ENCODE data around the gene TNS3. TPM values are rescaled to one million over a fixed set of nuclear protein-coding genes. Genes with fewer than 3 reads are reported as not detected.

Gene TNS3
- total and polyA plus RNA-seq, 5 donors from 2014 or later = 1.4 TPM; not detected in 4

- ATAC-seq (ENCODE audit: low read depth in 2 of 2) (no peak), DNase-seq (no peak)
- no peaks in the 10 kb centered on the region for H3K27me3 ChIP-seq (ENCODE audit: control insufficient read depth, insufficient read depth, low read length)
- H3K9me3 ChIP-seq (ENCODE audit: control insufficient read depth in 2 of 2, low read length in 2 of 2) = no peaks in the 10 kb centered on the region
- Mint-ChIP-seq H3K36me3 (no peaks in the 10 kb centered on the region), H3K4me1 (no peaks in the 10 kb centered on the region), H3K27ac (no peak overlapping the region), H3K27me3 (no peaks in the 10 kb centered on the region), H3K9me3 (peaks cover 0 to 5% (median 0%) of the 10 kb centered on the region in 7 donors), H3K4me3 (peak overlapping the region in 1 of 4 donors; percentile 52)
- H3K36me3 ChIP-seq (ENCODE audit: control insufficient read depth, insufficient read depth, low read length) = no peaks in the 10 kb centered on the region
- no peaks in the 10 kb centered on the region for H3K4me1 ChIP-seq (ENCODE audit: control insufficient read depth, insufficient read depth, low read length, poor library complexity, severe bottlenecking)
- H3K4me3 ChIP-seq (ENCODE audit: low read depth, low read length) = no peak overlapping the region
- H3K27ac ChIP-seq (ENCODE audit: insufficient read depth, low read length, poor library complexity, severe bottlenecking) = no peak overlapping the region
Measured at GRCh38 chr7:47521011-47521795, 60.7 kb downstream of the TNS3 start.

DNA sequence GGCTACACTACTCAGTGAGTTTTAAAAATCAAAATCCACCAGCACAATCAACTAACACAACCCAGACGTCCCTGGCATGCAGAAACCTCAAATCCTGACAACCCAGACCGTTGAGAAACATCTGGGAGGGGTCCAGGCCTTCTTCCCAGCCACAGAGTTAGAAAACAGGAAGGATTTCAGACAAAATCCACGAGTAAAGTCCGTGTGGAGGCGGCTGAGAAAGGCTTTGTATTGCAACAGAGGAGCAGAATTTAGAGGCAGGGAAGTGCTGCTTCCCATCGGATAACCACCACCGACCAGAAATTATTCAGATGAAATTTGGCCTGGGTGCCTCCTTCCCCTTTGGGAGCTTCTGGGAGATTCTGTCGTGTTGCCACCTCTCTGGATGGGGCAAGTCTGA, 61.5 kb downstream of the TNS3 start:
- Histone ChIP-seq H3K9me3 (ENCODE audit: control insufficient read depth in 2 of 2, low read length in 2 of 2) (no peaks in the 10 kb centered on the region), H3K36me3 (ENCODE audit: control insufficient read depth, insufficient read depth, low read length) (no peaks in the 10 kb centered on the region), H3K27ac (ENCODE audit: insufficient read depth, low read length, poor library complexity, severe bottlenecking) (no peak overlapping the region), H3K27me3 (ENCODE audit: control insufficient read depth, insufficient read depth, low read length) (no peaks in the 10 kb centered on the region), H3K4me1 (ENCODE audit: control insufficient read depth, insufficient read depth, low read length, poor library complexity, severe bottlenecking) (no peaks in the 10 kb centered on the region), H3K4me3 (ENCODE audit: low read depth, low read length) (no peak overlapping the region)
- Mint-ChIP-seq H3K36me3 (no peaks in the 10 kb centered on the region), H3K27ac (no peak overlapping the region), H3K4me3 (no peak overlapping the region), H3K27me3 (no peaks in the 10 kb centered on the region), H3K9me3 (peaks cover 0 to 5% (median 0%) of the 10 kb centered on the region in 7 donors), H3K4me1 (no peaks in the 10 kb centered on the region)
- ATAC-seq (ENCODE audit: low read depth in 2 of 2) (no peak), DNase-seq (no peak)

- H3K27ac Mint-ChIP-seq = no peak overlapping the region
- Histone ChIP-seq H3K4me1 (ENCODE audit: control insufficient read depth, insufficient read depth, low read length, poor library complexity, severe bottlenecking) (no peaks in the 10 kb centered on the region), H3K27me3 (ENCODE audit: control insufficient read depth, insufficient read depth, low read length) (no peaks in the 10 kb centered on the region), H3K9me3 (ENCODE audit: control insufficient read depth in 2 of 2, low read length in 2 of 2) (no peaks in the 10 kb centered on the region), H3K4me3 (ENCODE audit: low read depth, low read length) (no peak overlapping the region), H3K27ac (ENCODE audit: insufficient read depth, low read length, poor library complexity, severe bottlenecking) (no peak overlapping the region), H3K36me3 (ENCODE audit: control insufficient read depth, insufficient read depth, low read length) (no peaks in the 10 kb centered on the region)
- no peak for DNase-seq
- H3K4me3 Mint-ChIP-seq = no peak overlapping the region
- ATAC-seq (ENCODE audit: low read depth in 2 of 2) = no peak
- H3K9me3 Mint-ChIP-seq = peaks cover 0 to 5% (median 0%) of the 10 kb centered on the region in 7 donors
- H3K36me3 Mint-ChIP-seq = no peaks in the 10 kb centered on the region
- H3K27me3 Mint-ChIP-seq = no peaks in the 10 kb centered on the region
- no peaks in the 10 kb centered on the region for H3K4me1 Mint-ChIP-seq
Measured at GRCh38 chr7:47518827-47519226, 63.1 kb downstream of the TNS3 start.

GRCh38 chr7:47517821-47518480, 64.0 kb downstream of the TNS3 start:
- ATAC-seq (ENCODE audit: low read depth in 2 of 2) = no peak
- Mint-ChIP-seq H3K4me1 (no peaks in the 10 kb centered on the region), H3K36me3 (no peaks in the 10 kb centered on the region), H3K4me3 (no peak overlapping the region), H3K27me3 (no peaks in the 10 kb centered on the region), H3K27ac (peak overlapping the region in 1 of 3 donors; percentile 87), H3K9me3 (peaks cover 0 to 5% (median 0%) of the 10 kb centered on the region in 7 donors)
- no peaks in the 10 kb centered on the region for H3K36me3 ChIP-seq (ENCODE audit: control insufficient read depth, insufficient read depth, low read length)
- no peaks in the 10 kb centered on the region for H3K4me1 ChIP-seq (ENCODE audit: control insufficient read depth, insufficient read depth, low read length, poor library complexity, severe bottlenecking)
- H3K27me3 ChIP-seq (ENCODE audit: control insufficient read depth, insufficient read depth, low read length) = no peaks in the 10 kb centered on the region
- H3K4me3 ChIP-seq (ENCODE audit: low read depth, low read length) = no peak overlapping the region
- H3K9me3 ChIP-seq (ENCODE audit: control insufficient read depth in 2 of 2, low read length in 2 of 2) = no peaks in the 10 kb centered on the region
- no peak for DNase-seq
- H3K27ac ChIP-seq (ENCODE audit: insufficient read depth, low read length, poor library complexity, severe bottlenecking) = no peak overlapping the region

DNA sequence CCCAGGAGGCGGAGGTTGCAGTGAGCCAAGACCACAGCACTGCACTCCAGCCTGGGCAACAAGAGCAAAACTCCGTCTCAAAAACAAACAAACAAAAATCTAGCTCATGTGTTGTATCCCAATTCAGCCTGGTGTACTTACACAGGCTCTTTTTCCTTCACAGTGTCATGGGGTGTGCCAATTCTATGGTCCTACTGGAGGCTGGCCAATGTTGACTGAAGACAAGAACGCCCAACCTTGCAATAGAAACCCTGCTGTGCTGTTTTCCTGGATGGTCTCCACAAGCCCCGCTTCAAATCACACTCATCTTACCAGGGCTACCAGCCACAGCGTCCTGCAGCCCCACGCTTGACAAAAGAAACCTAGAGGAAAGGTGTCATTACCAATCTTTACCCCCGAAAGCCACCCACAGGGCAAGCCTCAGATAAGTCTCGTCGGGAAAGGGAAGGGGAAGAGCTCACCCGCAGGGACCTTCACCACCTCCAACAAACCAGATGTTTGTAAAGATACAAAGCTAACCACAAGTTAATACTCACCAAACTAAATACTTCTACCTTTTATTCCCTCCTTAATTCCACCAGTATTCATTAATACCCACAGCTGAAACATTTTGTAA, 64.8 kb downstream of the TNS3 start:
- Mint-ChIP-seq H3K9me3 (peaks cover 0 to 3% (median 0%) of the 10 kb centered on the region in 7 donors), H3K27me3 (no peaks in the 10 kb centered on the region), H3K4me1 (no peaks in the 10 kb centered on the region), H3K36me3 (no peaks in the 10 kb centered on the region), H3K27ac (no peak overlapping the region), H3K4me3 (no peak overlapping the region)
- no peak for DNase-seq
- no peaks in the 10 kb centered on the region for H3K9me3 ChIP-seq (ENCODE audit: control insufficient read depth in 2 of 2, low read length in 2 of 2)
- H3K4me1 ChIP-seq (ENCODE audit: control insufficient read depth, insufficient read depth, low read length, poor library complexity, severe bottlenecking) = no peaks in the 10 kb centered on the region
- no peak for ATAC-seq (ENCODE audit: low read depth in 2 of 2)
- H3K4me3 ChIP-seq (ENCODE audit: low read depth, low read length) = no peak overlapping the region
- H3K27me3 ChIP-seq (ENCODE audit: control insufficient read depth, insufficient read depth, low read length) = no peaks in the 10 kb centered on the region
- H3K36me3 ChIP-seq (ENCODE audit: control insufficient read depth, insufficient read depth, low read length) = no peaks in the 10 kb centered on the region
- no peak overlapping the region for H3K27ac ChIP-seq (ENCODE audit: insufficient read depth, low read length, poor library complexity, severe bottlenecking)

DNA sequence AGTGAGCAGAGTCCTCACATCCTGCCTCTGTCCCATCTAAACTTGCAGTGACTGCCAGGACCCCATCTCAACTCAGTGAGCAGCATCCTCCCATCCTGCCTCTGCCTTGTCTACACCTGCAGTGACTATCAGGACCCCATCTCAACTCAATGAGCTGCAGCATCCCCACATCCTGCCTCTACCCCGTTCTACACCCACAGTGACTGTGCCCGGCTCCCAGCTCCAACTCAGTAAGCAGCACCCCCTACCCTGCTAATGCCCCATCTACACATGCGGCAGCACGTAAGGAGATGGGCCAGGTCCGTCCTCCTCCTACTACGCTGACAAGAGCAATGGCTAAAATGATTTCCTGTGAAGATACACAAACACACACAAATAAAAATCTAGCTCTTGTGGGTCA, 65.5 kb downstream of the TNS3 start:
- no peak for DNase-seq
- H3K9me3 ChIP-seq (ENCODE audit: control insufficient read depth in 2 of 2, low read length in 2 of 2) = no peaks in the 10 kb centered on the region
- Mint-ChIP-seq H3K27ac (no peak overlapping the region), H3K27me3 (no peaks in the 10 kb centered on the region), H3K36me3 (no peaks in the 10 kb centered on the region), H3K9me3 (peaks cover 0 to 3% (median 0%) of the 10 kb centered on the region in 7 donors), H3K4me3 (no peak overlapping the region), H3K4me1 (no peaks in the 10 kb centered on the region)
- H3K4me1 ChIP-seq (ENCODE audit: control insufficient read depth, insufficient read depth, low read length, poor library complexity, severe bottlenecking) = no peaks in the 10 kb centered on the region
- H3K36me3 ChIP-seq (ENCODE audit: control insufficient read depth, insufficient read depth, low read length) = no peaks in the 10 kb centered on the region
- no peak overlapping the region for H3K4me3 ChIP-seq (ENCODE audit: low read depth, low read length)
- no peak for ATAC-seq (ENCODE audit: low read depth in 2 of 2)
- no peak overlapping the region for H3K27ac ChIP-seq (ENCODE audit: insufficient read depth, low read length, poor library complexity, severe bottlenecking)
- H3K27me3 ChIP-seq (ENCODE audit: control insufficient read depth, insufficient read depth, low read length) = no peaks in the 10 kb centered on the region

DNA sequence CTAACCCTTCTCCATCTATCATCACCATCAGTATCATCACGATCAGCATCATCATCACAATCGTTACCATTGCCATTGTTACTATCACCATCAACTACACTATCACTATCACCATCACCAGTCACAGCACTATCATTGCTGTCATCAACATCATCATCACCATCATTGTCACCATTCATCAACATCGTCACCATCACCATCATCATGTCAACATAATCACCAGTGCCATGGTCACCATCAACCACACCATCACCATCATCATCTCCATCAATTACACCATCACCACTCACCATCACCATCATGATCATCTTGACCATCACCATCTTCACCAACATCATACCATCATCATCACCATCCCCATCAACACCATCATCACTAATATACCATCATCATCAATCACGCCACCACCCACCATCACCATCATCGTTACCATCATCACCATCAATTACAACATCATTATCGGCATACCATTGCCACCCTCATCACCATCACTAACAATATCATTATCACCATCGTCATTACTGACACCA, 66.5 kb downstream of the TNS3 start:
- DNase-seq (no peak), ATAC-seq (ENCODE audit: low read depth in 2 of 2) (no peak)
- Histone ChIP-seq H3K27ac (ENCODE audit: insufficient read depth, low read length, poor library complexity, severe bottlenecking) (no peak overlapping the region), H3K36me3 (ENCODE audit: control insufficient read depth, insufficient read depth, low read length) (no peaks in the 10 kb centered on the region), H3K4me1 (ENCODE audit: control insufficient read depth, insufficient read depth, low read length, poor library complexity, severe bottlenecking) (no peaks in the 10 kb centered on the region), H3K4me3 (ENCODE audit: low read depth, low read length) (no peak overlapping the region), H3K9me3 (ENCODE audit: control insufficient read depth in 2 of 2, low read length in 2 of 2) (no peaks in the 10 kb centered on the region), H3K27me3 (ENCODE audit: control insufficient read depth, insufficient read depth, low read length) (no peaks in the 10 kb centered on the region)
- Mint-ChIP-seq H3K27me3 (no peaks in the 10 kb centered on the region), H3K27ac (no peak overlapping the region), H3K9me3 (peaks cover 0 to 3% (median 0%) of the 10 kb centered on the region in 7 donors), H3K36me3 (no peaks in the 10 kb centered on the region), H3K4me1 (no peaks in the 10 kb centered on the region), H3K4me3 (no peak overlapping the region)

Measured in CD4-positive, CD25-positive, alpha-beta regulatory T cell (primary cell).